Tibial artery (tissue), 4 donors: ENCODE data around the gene VWA3A.
"Not testable (repeated sequence)": the region's sequence is repeated elsewhere in the genome, so short reads cannot be mapped to it uniquely, and the experiment has no call there.

ENCODE experiments used
- DNase-seq, 2 donors: peaks; one replicate each; pipeline ENCODE4 v3.0.0-alpha.2; 2019
- H3K27ac ChIP-seq, 2 donors: fragments of 200-600 bp; sonication (generic) in 1 of 2; 1 replicate in 1 of 2; 2 replicates in 1 of 2; pipeline ENCODE4 v1.5.1; 2018 to 2019; ENCODE audit warnings: mild to moderate bottlenecking in 1 of 2
- H3K27me3 ChIP-seq, 2 donors: fragments of 200-600 bp; sonication (generic) in 1 of 2; one replicate each; pipeline versions ENCODE4 v1.5.1 to v1.6.0; 2016 to 2019
- H3K36me3 ChIP-seq, 3 donors: fragments of 200-600 bp; sonication (generic) in 2 of 3; one replicate each; pipeline ENCODE4 v1.5.1; 2016 to 2019; ENCODE audit warnings: mild to moderate bottlenecking in 2 of 3
- H3K4me1 ChIP-seq, 4 donors: fragments of 200-600 bp; sonication (generic) in 2 of 4; 1 replicate in 3 of 4; 2 replicates in 1 of 4; pipeline ENCODE4 v1.5.1; 2016 to 2019
- H3K4me3 ChIP-seq, 2 donors: fragments of 200-600 bp; sonication (generic) in 1 of 2; 1 replicate in 1 of 2; 2 replicates in 1 of 2; pipeline ENCODE4 v1.5.1; 2018 to 2019; ENCODE audit warnings: mild to moderate bottlenecking in 2 of 2
- H3K9me3 ChIP-seq, 3 donors: fragments of 200-600 bp; sonication (generic) in 1 of 3; one replicate each; pipeline ENCODE4 v1.5.1; 2016 to 2019
- intact Hi-C: fragments of 100-400 bp; cut with DNase I; formaldehyde crosslinking; loops from one replicate; pipeline ENCODE4 v1.15.0; 2023; ENCODE audit warnings: low total_unique reads
- TF ChIP-seq, protein P1 (sequence below), 2 experiments: fragments of 200-600 bp in 1 of 2; fragments of 450-650 bp in 1 of 2; IDR thresholded peaks; one replicate each; pipeline ENCODE4 v1.5.1; 2017 to 2019; ENCODE audit warnings: antibody characterized with exemption in 2 of 2, mild to moderate bottlenecking in 1 of 2, moderate library complexity in 1 of 2

The VWA3A gene

GRCh38 chr16:22109258-22109898 is 17.0 kb downstream of the VWA3A start:
- TF ChIP-seq, protein P1, sequence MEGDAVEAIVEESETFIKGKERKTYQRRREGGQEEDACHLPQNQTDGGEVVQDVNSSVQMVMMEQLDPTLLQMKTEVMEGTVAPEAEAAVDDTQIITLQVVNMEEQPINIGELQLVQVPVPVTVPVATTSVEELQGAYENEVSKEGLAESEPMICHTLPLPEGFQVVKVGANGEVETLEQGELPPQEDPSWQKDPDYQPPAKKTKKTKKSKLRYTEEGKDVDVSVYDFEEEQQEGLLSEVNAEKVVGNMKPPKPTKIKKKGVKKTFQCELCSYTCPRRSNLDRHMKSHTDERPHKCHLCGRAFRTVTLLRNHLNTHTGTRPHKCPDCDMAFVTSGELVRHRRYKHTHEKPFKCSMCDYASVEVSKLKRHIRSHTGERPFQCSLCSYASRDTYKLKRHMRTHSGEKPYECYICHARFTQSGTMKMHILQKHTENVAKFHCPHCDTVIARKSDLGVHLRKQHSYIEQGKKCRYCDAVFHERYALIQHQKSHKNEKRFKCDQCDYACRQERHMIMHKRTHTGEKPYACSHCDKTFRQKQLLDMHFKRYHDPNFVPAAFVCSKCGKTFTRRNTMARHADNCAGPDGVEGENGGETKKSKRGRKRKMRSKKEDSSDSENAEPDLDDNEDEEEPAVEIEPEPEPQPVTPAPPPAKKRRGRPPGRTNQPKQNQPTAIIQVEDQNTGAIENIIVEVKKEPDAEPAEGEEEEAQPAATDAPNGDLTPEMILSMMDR (IDR thresholded peaks at IDR 0.05), result no peak

DNA sequence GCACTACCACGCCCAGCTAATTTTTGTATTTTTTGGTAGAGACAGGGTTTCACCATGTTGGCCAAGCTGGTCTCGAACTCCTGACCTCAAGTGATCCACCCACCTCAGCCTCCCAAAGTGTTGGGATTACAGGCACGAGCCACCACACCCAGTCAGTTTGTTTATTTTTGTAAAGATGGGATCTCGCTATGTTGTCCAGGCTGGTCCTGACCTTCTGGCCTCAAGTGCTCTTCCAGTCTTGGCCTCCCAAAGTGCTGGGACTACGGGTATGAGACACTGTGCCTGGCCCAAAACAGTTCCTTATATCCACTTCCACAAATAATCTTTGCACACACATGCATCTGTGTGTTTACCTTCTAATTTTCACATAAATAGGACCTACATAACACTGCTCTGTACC is 19.3 kb downstream of the VWA3A start:
- intact Hi-C loops, H3K4me1 ChIP-seq, H3K27me3 ChIP-seq, H3K27ac ChIP-seq, H3K36me3 ChIP-seq, H3K4me3 ChIP-seq, DNase-seq, H3K9me3 ChIP-seq: not testable (repeated sequence)

More at GRCh38 chr16:22109258-22109898, 17.0 kb downstream of the VWA3A start:
- no peak for DNase-seq
- no peaks in the 10 kb centered on the region for H3K9me3 ChIP-seq
- H3K4me1 ChIP-seq, result no peaks in the 10 kb centered on the region
- H3K27me3 ChIP-seq, result peaks cover 0 to 4% of the 10 kb centered on the region in 2 donors
- intact Hi-C loops, result no loop called here
- H3K27ac ChIP-seq, result no peak overlapping the region
- H3K4me3 ChIP-seq, result no peak overlapping the region
- no peaks in the 10 kb centered on the region for H3K36me3 ChIP-seq

DNA sequence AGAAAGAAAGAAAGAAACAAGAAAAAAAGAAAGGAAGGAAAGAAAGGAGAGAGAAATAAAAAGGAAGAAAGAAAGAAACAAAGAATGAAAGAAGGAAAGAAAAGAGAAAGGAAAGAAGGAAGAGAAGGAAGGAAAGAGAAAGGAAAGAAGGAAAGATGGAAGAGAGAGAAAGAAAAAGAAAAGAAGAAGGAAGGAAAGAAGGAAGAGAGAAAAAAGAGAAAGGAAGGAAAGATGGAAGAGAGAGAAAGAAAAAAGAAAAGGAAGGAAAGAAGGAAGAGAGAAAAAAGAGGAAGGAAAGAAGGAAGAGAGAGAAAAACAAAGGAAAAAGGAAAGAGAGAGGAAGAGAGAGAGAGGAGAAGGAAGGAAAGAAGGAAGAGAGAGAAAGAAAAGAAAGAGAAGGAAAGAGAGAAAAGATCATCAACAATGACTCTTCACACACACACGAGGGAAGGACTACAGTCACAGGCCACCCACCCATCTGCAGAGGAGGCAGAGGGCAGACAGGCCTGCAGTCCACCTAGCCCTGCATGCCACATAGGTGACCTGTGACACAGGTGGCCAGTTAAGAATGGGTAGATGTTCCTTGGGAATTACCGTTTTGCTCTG is 23.9 kb downstream of the VWA3A start:
- DNase-seq, result no peak
- TF ChIP-seq, protein P1 (IDR thresholded peaks at IDR 0.05), result no peak
- Histone ChIP-seq H3K4me3 (no peak overlapping the region), H3K27ac (no peak overlapping the region), H3K4me1 (no peaks in the 10 kb centered on the region), H3K9me3 (no peaks in the 10 kb centered on the region), H3K27me3 (no peaks in the 10 kb centered on the region), H3K36me3 (no peaks in the 10 kb centered on the region)
- intact Hi-C loops, result no loop called here

DNA sequence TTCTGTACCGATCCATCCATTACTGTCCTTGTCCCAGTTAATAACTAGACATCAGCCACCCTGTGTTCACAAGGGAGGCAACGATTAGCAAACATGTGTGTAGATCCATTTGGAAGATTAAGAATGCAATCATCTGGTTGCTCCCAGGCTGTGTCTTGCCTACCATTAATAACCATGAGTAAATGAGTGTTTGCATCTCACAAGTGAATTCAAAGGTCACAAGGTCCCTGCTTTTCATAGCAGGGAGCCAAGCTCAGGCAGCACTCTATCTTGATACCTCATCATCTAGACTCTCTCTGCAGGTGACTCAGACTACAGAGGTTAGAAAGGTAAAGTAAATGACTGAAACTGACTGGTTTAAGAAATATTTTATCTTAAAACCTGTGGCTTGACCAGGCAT is 25.3 kb downstream of the VWA3A start:
- intact Hi-C loops, result no loop called here
- H3K9me3 ChIP-seq, result no peaks in the 10 kb centered on the region
- no peak for DNase-seq
- TF ChIP-seq, protein P1 (IDR thresholded peaks at IDR 0.05), result no peak
- no peaks in the 10 kb centered on the region for H3K4me1 ChIP-seq
- H3K27ac ChIP-seq, result no peak overlapping the region
- H3K27me3 ChIP-seq, result no peaks in the 10 kb centered on the region
- H3K36me3 ChIP-seq, result no peaks in the 10 kb centered on the region
- no peak overlapping the region for H3K4me3 ChIP-seq

GRCh38 chr16:22120440-22120839 is 28.1 kb downstream of the VWA3A start:
- no peaks in the 10 kb centered on the region for H3K4me1 ChIP-seq
- H3K4me3 ChIP-seq, result no peak overlapping the region
- H3K9me3 ChIP-seq, result no peaks in the 10 kb centered on the region
- H3K36me3 ChIP-seq, result no peaks in the 10 kb centered on the region
- TF ChIP-seq, protein P1 (IDR thresholded peaks at IDR 0.05), result no peak
- DNase-seq, result no peak
- no peaks in the 10 kb centered on the region for H3K27me3 ChIP-seq
- intact Hi-C loops, result no loop called here
- no peak overlapping the region for H3K27ac ChIP-seq

- no peak for DNase-seq
- Histone ChIP-seq H3K4me3 (no peak overlapping the region), H3K36me3 (no peaks in the 10 kb centered on the region), H3K9me3 (no peaks in the 10 kb centered on the region), H3K27me3 (no peaks in the 10 kb centered on the region), H3K27ac (no peak overlapping the region), H3K4me1 (no peaks in the 10 kb centered on the region)
- intact Hi-C loops, result no loop called here
- TF ChIP-seq, protein P1 (IDR thresholded peaks at IDR 0.05), result no peak
Measured at GRCh38 chr16:22122239-22122638, 29.9 kb downstream of the VWA3A start.
